K562 (cell line): ENCODE data around the gene GAL3ST2. TPM values are rescaled to one million over a fixed set of nuclear protein-coding genes. Genes with fewer than 3 reads are reported as not detected.

Source experiments
- ATAC-seq: fragments of 200-7000 bp; cut with Tn5 transposase; 3 replicates; pipeline ENCODE4 v1.9.1; 2020; ENCODE audit warnings: moderate library complexity
- BruUV-seq: library from RNA; stranded (reverse); fragments of 400-500 nt; replicated peaks from 2 replicates; lab custom pipeline; 2021; lab: Mats Ljungman, UMichigan
- CTCF ChIA-PET: fragments of 300-600 bp; formaldehyde crosslinking; extraction: SDS; loops from one replicate; lab custom pipeline; 2021; ENCODE audit warnings: low intra/inter-chr PET ratio; lab: Yijun Ruan, JAX
- POLR2A ChIA-PET: fragments of 300-600, 350-650 bp; sonication (Branson Sonifier 250); formaldehyde crosslinking; extraction: SDS; loops from one replicate; lab custom pipeline; 2021; ENCODE audit warnings: antibody characterized with exemption, inconsistent platforms; lab: Yijun Ruan, JAX
- DNase-seq, 4 experiments: peaks; one replicate each; pipeline versions ENCODE4 v3.0.0 to v3.0.0-alpha.2; 2011 to 2018; ENCODE audit warnings: low spot score in 3 of 4, mixed read lengths in 3 of 4; ENCODE audit errors: extremely low read depth in 1 of 4
- FAIRE-seq: peaks from 2 replicates; lab custom pipeline; 2011; peaks lifted over from hg19 to GRCh38; lab: Jason Lieb, UNC
- H2AFZ ChIP-seq: 2 replicates; pipeline ENCODE4 v1.6.0; 2011; ENCODE audit warnings: low read depth, low read length, control low read depth, inconsistent platforms
- H3K27ac ChIP-seq: fragments of 200-600 bp; 3 replicates; pipeline ENCODE4 v1.8.0; 2011; ENCODE audit warnings: low read depth, mild to moderate bottlenecking, control low read depth, inconsistent platforms, low read length, moderate library complexity, mixed read lengths; ENCODE audit errors: extremely low read depth
- H3K27me3 ChIP-seq, 2 experiments: fragments of 300-600 bp in 1 of 2; 2 replicates in 1 of 2; 3 replicates in 1 of 2; pipeline versions ENCODE4 v1.6.0 to v1.8.0; 2011; ENCODE audit warnings: inconsistent platforms in 2 of 2, low read length in 2 of 2, mild to moderate bottlenecking in 1 of 2, mixed read lengths in 1 of 2, moderate library complexity in 1 of 2; ENCODE audit not compliant: control insufficient read depth in 2 of 2, insufficient read depth in 2 of 2
- H3K36me3 ChIP-seq: fragments of 300-600 bp; 3 replicates; pipeline ENCODE4 v1.8.0; 2011; ENCODE audit warnings: mild to moderate bottlenecking, low read length, inconsistent platforms; ENCODE audit not compliant: control insufficient read depth, insufficient read depth
- H3K4me1 ChIP-seq, 2 experiments: fragments of 200-600 bp in 1 of 2; replicated peaks in 1 of 2; 2 replicates in 1 of 2; 3 replicates in 1 of 2; pipeline versions ENCODE4 v1.5.1 to v1.8.0; 2011; ENCODE audit warnings: inconsistent platforms in 2 of 2, low read length in 2 of 2, mild to moderate bottlenecking in 1 of 2, mixed read lengths in 1 of 2, moderate library complexity in 1 of 2; ENCODE audit not compliant: control insufficient read depth in 2 of 2, insufficient read depth in 2 of 2
- H3K4me2 ChIP-seq: 2 replicates; pipeline ENCODE4 v1.6.1; 2011; ENCODE audit warnings: low read length, control low read depth, inconsistent platforms, mixed read lengths; ENCODE audit not compliant: insufficient read depth
- H3K4me3 ChIP-seq: fragments of 200-600 bp; sonication (generic), shearing (Covaris generic); 2 replicates; pipeline ENCODE4 v1.5.1; 2016; ENCODE audit warnings: control low read depth, inconsistent platforms
- H3K79me2 ChIP-seq: fragments of 200-600 bp; 3 replicates; pipeline ENCODE4 v1.8.0; 2011; ENCODE audit warnings: low read length, inconsistent platforms; ENCODE audit not compliant: control insufficient read depth, insufficient read depth
- H3K9ac ChIP-seq, 2 experiments: 2 replicates each; pipeline versions ENCODE4 v1.6.0 to v1.6.1; 2011; ENCODE audit warnings: low read depth in 2 of 2, low read length in 2 of 2, control low read depth in 1 of 2, inconsistent platforms in 1 of 2, mild to moderate bottlenecking in 1 of 2, mixed read lengths in 1 of 2; ENCODE audit not compliant: insufficient read depth in 1 of 2
- H3K9me1 ChIP-seq: one replicate; pipeline ENCODE4 v1.6.0; 2011; ENCODE audit warnings: inconsistent platforms, mild to moderate bottlenecking, low read length, moderate library complexity; ENCODE audit not compliant: control insufficient read depth, insufficient read depth
- H3K9me3 ChIP-seq: replicated peaks from 2 replicates; pipeline ENCODE4 v1.5.1; 2011; ENCODE audit warnings: low read depth, low read length, inconsistent platforms; ENCODE audit not compliant: control insufficient read depth, insufficient read depth
- H4K20me1 ChIP-seq: replicated peaks from 2 replicates; pipeline ENCODE4 v1.6.1; 2011; ENCODE audit warnings: low read length, inconsistent platforms, mixed read lengths; ENCODE audit not compliant: control insufficient read depth, insufficient read depth
- POLR2G ChIP-seq: fragments of 200-400 bp; formaldehyde crosslinking; IDR thresholded peaks from 2 replicates; pipeline ENCODE4 v1.6.1; 2017; ENCODE audit warnings: low read depth, mild to moderate bottlenecking, antibody characterized with exemption, low read length, moderate library complexity
- RREB1 ChIP-seq: fragments of 250-450 bp; sonication (Bioruptor Pico); IDR thresholded peaks from 2 replicates; pipeline ENCODE4 v1.4.0; 2020
- ZNF239 ChIP-seq: fragments of 250-450 bp; sonication (Bioruptor Pico); IDR thresholded peaks from 2 replicates; pipeline ENCODE4 v1.4.0; 2020; ENCODE audit warnings: mild to moderate bottlenecking
- ZNF512 ChIP-seq: IDR thresholded peaks from 2 replicates; pipeline ENCODE4 v1.6.1; 2016; ENCODE audit warnings: missing genetic modification characterization, missing compliant biosample characterization
- WGBS: fragments of 100-300 bp; shearing (Covaris generic); methylation state at CpG from one replicate; pipeline ENCODE4 v1.1.6; 2016; ENCODE audit warnings: low coverage, mixed read lengths; ENCODE audit not compliant: insufficient coverage; ENCODE audit errors: missing lambda C conversion rate; 5-methylcytosine and 5-hydroxymethylcytosine counted together
- in situ Hi-C: fragments of 300-500 bp; cut with MboI; formaldehyde crosslinking; loops from 4 replicates; pipeline ENCODE4 v1.15.0; 2018; ENCODE audit warnings: inconsistent platforms, mixed read lengths
- intact Hi-C: fragments of 100-400 bp; cut with micrococcal nuclease; formaldehyde crosslinking; loops from 2 replicates; pipeline ENCODE4 v1.14.2; 2022
- polyA plus RNA-seq, 8 experiments: library from polyadenylated mRNA; depleted of rRNA in 4 of 8; stranded (reverse) in 5 of 8; unstranded in 3 of 8; fragments of >200 nt; fragmentation: Nextera tagmentation in 2 of 8; fragmentation: Illumina TruSeq in 1 of 8; extraction: Ambion mirVana in 2 of 8; extraction: Trizol in 1 of 8; gene quantifications; 2 replicates each; pipeline versions ENCODE4 v1.2.1 to v1.2.3, GENCODE V29; 2011 to 2014; ENCODE audit warnings: inconsistent platforms in 1 of 8, missing spikeins in 1 of 8
- total RNA-seq, 7 experiments: library from RNA; depleted of rRNA in 6 of 7; stranded (reverse); fragments of >200 nt in 6 of 7; fragmentation: Illumina TruSeq in 2 of 7; extraction: Trizol in 2 of 7; gene quantifications; 2 replicates each; pipeline versions ENCODE4 v1.2.1 to v1.2.3, GENCODE V29; 2011 to 2021; ENCODE audit warnings: low replicate concordance in 1 of 7

The GAL3ST2 gene
- total and polyA plus RNA-seq, 9 of the 15 experiments (the other 6 are each of a cell fraction or from before 2014, with no cell fraction given), result 0.42 TPM; not detected in 8

GRCh38 chr2:241797441-241798080, 20.9 kb downstream of the GAL3ST2 start:
- ATAC-seq (no peak), DNase-seq (no peak), FAIRE-seq (no peak)
- Histone ChIP-seq H3K9me1 (no peaks in the 10 kb centered on the region), H2AFZ (peak overlapping the region; percentile 67; the same call in 1 of the 2 replicates), H3K4me2 (no peak overlapping the region), H4K20me1 (no peaks in the 10 kb centered on the region), H3K27ac (no peak overlapping the region), H3K27me3 (no peaks in the 10 kb centered on the region), H3K79me2 (no peaks in the 10 kb centered on the region), H3K9me3 (no peaks in the 10 kb centered on the region), H3K4me1 (peaks cover under 1 to 63% of the 10 kb centered on the region in 2 experiments; a peak in 3 of 5 replicates), H3K4me3 (no peak overlapping the region), H3K36me3 (no peaks in the 10 kb centered on the region), H3K9ac (peak overlapping the region in 1 of 2 experiments; percentile 3; a peak in 2 of 4 replicates)
- 71% methylated on average over 15 of the region's 19 CpGs for WGBS
- CTCF ChIA-PET, result no interaction called here
- BruUV-seq, result no TSS peak
- in situ Hi-C loops (no loop called here), intact Hi-C loops (no loop called here)
- no peak for TF ChIP-seq POLR2G
- no peak for TF ChIP-seq ZNF239
- no peak for TF ChIP-seq RREB1 (CRISPR knock-in tag)
- TF ChIP-seq ZNF512 (tag), result no peak
- POLR2A ChIA-PET, result no interaction called here
